Muscle layer of duodenum (tissue), 2 donors: Measurements from ENCODE around the gene NKG7.

Source experiments
- H3K27ac ChIP-seq: one replicate; pipeline ENCODE4 v1.7.0; 2013; ENCODE audit warnings: mild to moderate bottlenecking, low read length
- H3K27me3 ChIP-seq: one replicate; pipeline ENCODE4 v1.7.0; 2013; ENCODE audit warnings: low read depth, mild to moderate bottlenecking, control low read depth, low read length
- H3K36me3 ChIP-seq, 2 donors: one replicate each; pipeline ENCODE4 v1.7.0; 2013; ENCODE audit warnings: low read length in 2 of 2, control low read depth in 1 of 2, mild to moderate bottlenecking in 1 of 2; ENCODE audit not compliant: insufficient read depth in 2 of 2, control insufficient read depth in 1 of 2
- H3K4me1 ChIP-seq, 2 donors: one replicate each; pipeline ENCODE4 v1.7.0; 2013; ENCODE audit warnings: low read length in 2 of 2, mild to moderate bottlenecking in 2 of 2, control low read depth in 1 of 2, moderate library complexity in 1 of 2; ENCODE audit not compliant: insufficient read depth in 2 of 2, control insufficient read depth in 1 of 2
- H3K4me3 ChIP-seq, 2 donors: one replicate each; pipeline ENCODE4 v1.7.0; 2013; ENCODE audit warnings: low read length in 2 of 2, low read depth in 1 of 2, mild to moderate bottlenecking in 1 of 2
- H3K9me3 ChIP-seq, 2 donors: one replicate each; pipeline ENCODE4 v1.7.0; 2013; ENCODE audit warnings: low read length in 2 of 2, control low read depth in 1 of 2, mild to moderate bottlenecking in 1 of 2; ENCODE audit not compliant: control insufficient read depth in 1 of 2
- donor health status: healthy.

NKG7 gene

DNA sequence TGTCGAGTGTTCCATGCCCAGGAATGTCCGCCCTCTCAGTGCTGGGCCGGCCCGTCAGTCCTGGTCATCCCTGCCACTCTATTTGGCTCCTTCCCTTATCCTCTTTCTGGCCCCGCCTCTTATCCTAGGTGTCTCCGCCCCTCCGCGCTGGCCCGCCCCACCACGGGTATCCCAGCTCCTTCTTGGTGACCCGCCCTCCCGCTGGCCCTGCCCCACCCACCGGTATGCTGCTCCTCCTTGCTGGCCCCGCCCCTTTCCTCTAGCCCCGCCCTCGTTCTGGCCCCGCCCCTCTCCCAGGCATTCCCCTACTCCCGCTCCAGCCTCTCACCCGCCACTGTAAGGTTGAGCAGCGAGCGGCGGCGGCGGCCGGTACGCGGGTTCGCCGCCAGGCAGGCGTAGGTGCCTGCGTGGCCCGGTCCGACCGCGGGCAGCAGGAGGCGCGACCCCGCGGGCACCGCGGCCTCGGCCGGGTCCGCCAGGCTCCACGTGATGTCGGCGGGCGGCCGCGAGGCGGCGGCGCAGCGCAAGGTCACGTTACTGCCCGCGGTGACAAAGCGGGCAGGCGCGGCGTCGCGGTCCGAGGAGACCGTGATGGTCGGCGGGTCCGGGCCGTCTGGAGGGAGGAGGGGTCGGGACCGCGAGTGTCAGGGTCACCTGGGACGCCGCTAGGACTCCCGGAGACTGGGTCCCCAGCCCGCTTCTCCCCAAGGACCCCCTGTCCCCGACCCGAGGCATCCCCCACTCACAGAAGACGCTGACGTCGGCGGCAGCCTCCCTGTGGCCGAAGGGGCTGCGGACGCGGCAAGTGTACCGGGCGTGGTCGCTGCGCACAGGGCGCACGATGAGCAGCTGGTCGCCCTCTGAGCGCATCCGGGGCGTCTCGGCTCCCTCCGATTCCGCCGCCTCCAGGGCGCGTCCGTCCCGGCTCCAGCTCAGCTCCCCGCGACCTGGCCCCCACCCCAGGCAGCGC is 32.5 kb downstream of the NKG7 start:
- Histone ChIP-seq H3K4me1 (peaks cover 3 to 21% of the 10 kb centered on the region in 2 donors), H3K27me3 (no peaks in the 10 kb centered on the region), H3K27ac (no peak overlapping the region), H3K4me3 (peak overlapping the region; percentile 70 to 71), H3K9me3 (no peaks in the 10 kb centered on the region), H3K36me3 (peaks cover 0 to 4% of the 10 kb centered on the region in 2 donors)

GRCh38 chr19:51339313-51339686 is 33.2 kb downstream of the NKG7 start:
- Histone ChIP-seq H3K9me3 (no peaks in the 10 kb centered on the region), H3K36me3 (no peaks in the 10 kb centered on the region), H3K4me1 (peaks cover 3 to 21% of the 10 kb centered on the region in 2 donors), H3K4me3 (peak overlapping the region; percentile 70 to 71), H3K27me3 (no peaks in the 10 kb centered on the region), H3K27ac (no peak overlapping the region)

- H3K27me3 ChIP-seq: no peaks in the 10 kb centered on the region
- peaks cover 3 to 21% of the 10 kb centered on the region in 2 donors for H3K4me1 ChIP-seq
- H3K4me3 ChIP-seq: peak overlapping the region; percentile 70 to 71
- no peaks in the 10 kb centered on the region for H3K36me3 ChIP-seq
- H3K27ac ChIP-seq: no peak overlapping the region
- no peaks in the 10 kb centered on the region for H3K9me3 ChIP-seq
These were observed 33.7 kb downstream of the NKG7 start for GRCh38 chr19:51338563-51339312.

DNA sequence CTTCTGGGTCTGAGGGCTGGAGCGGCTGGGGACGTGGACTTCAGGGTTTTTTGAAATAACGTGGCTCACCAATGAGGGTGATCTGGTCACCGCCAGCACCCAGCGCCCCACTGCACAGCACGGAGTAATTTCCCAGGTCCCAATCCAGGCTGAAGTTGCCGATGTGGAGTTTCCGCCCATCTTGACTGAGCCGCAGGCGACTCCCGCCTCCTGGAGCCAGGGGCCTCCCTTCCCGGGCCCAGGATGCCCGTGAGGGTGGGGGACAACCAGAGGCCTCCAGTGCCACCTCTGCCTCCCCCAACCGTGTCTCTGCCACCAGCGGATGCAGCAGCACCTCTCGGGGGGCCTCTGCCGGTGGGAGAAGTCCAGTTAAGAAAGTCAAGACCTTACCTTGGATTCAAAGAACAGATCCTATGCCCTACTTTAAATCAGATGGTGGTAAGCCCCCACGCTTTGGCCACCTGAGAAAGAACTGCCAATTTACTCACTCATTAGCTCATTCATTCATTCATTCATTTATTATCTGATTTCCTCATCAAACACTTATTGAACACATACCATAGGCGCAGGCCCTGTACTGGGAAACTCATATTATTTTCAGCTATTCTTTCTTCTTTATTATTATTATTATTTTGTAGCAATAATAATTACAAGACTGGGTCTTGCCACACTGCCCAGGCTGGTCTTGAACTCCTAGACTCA is 34.4 kb downstream of the NKG7 start:
- no peak overlapping the region for H3K4me3 ChIP-seq
- no peaks in the 10 kb centered on the region for H3K36me3 ChIP-seq
- H3K9me3 ChIP-seq: no peaks in the 10 kb centered on the region
- peaks cover 3 to 21% of the 10 kb centered on the region in 2 donors for H3K4me1 ChIP-seq
- H3K27me3 ChIP-seq: no peaks in the 10 kb centered on the region
- no peak overlapping the region for H3K27ac ChIP-seq

GRCh38 chr19:51337141-51337860 is 35.2 kb downstream of the NKG7 start:
- no peaks in the 10 kb centered on the region for H3K9me3 ChIP-seq
- H3K4me1 ChIP-seq: peaks cover 3 to 21% of the 10 kb centered on the region in 2 donors

DNA sequence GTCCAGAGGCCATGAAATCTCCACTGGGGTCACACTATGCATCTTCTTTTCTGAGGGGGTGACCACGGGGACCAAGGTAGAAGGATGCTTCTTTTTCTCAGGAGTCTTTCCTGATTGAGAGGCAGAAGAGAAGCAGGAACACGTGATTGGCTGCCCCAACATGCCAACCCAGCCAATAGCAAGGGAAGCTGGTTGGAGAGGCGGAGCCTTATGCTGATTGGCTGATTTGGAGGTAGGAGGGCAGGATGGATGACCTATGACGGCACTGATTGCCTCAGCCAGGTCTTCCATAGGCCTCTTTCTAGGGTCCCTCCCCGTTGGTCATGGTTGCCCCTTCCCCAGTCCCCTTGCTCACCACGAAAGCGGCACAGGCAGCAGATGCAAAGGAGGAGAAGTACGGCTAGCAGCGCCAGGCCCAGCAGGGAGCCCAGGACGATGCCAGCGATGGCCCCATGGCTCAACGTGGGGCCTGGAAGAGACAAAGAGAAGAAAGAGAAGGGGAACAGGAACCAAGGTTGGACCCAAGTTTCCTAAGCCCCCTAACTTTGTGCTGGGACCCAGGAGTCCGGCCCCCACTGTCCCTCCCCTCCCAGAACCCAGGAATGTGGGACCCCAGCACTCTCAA is 38.5 kb downstream of the NKG7 start:
- Histone ChIP-seq H3K4me1 (peaks cover 0 to 7% of the 10 kb centered on the region in 2 donors), H3K27me3 (no peaks in the 10 kb centered on the region), H3K9me3 (no peaks in the 10 kb centered on the region), H3K36me3 (peaks cover 0 to 17% of the 10 kb centered on the region in 2 donors), H3K27ac (no peak overlapping the region), H3K4me3 (no peak overlapping the region)

More at GRCh38 chr19:51337141-51337860, 35.2 kb downstream of the NKG7 start:
- Histone ChIP-seq H3K36me3 (peaks cover 0 to 3% of the 10 kb centered on the region in 2 donors), H3K27me3 (no peaks in the 10 kb centered on the region), H3K4me3 (no peak overlapping the region), H3K27ac (no peak overlapping the region)

- peaks cover 0 to 17% of the 10 kb centered on the region in 2 donors for H3K36me3 ChIP-seq
- H3K9me3 ChIP-seq: no peaks in the 10 kb centered on the region
- H3K27me3 ChIP-seq: no peaks in the 10 kb centered on the region
- no peak overlapping the region for H3K27ac ChIP-seq
- peaks cover 0 to 6% of the 10 kb centered on the region in 2 donors for H3K4me1 ChIP-seq
- no peak overlapping the region for H3K4me3 ChIP-seq
These were observed 40.7 kb downstream of the NKG7 start for GRCh38 chr19:51331716-51332115.

GRCh38 chr19:51331193-51331592 is 41.3 kb downstream of the NKG7 start:
- Histone ChIP-seq H3K4me1 (peaks cover 0 to 6% of the 10 kb centered on the region in 2 donors), H3K9me3 (no peaks in the 10 kb centered on the region), H3K27me3 (peaks cover 1% of the 10 kb centered on the region), H3K4me3 (no peak overlapping the region), H3K27ac (no peak overlapping the region), H3K36me3 (peaks cover 0 to 17% of the 10 kb centered on the region in 2 donors)

GRCh38 chr19:51330366-51330765 is 42.1 kb downstream of the NKG7 start:
- Histone ChIP-seq H3K4me1 (peaks cover 0 to 6% of the 10 kb centered on the region in 2 donors), H3K36me3 (peaks cover 0 to 17% of the 10 kb centered on the region in 2 donors), H3K9me3 (no peaks in the 10 kb centered on the region), H3K27ac (no peak overlapping the region), H3K27me3 (peaks cover 7% of the 10 kb centered on the region), H3K4me3 (no peak overlapping the region)

- Histone ChIP-seq H3K4me1 (peaks cover 0 to 6% of the 10 kb centered on the region in 2 donors), H3K9me3 (no peaks in the 10 kb centered on the region), H3K36me3 (peaks cover 0 to 17% of the 10 kb centered on the region in 2 donors), H3K27ac (no peak overlapping the region), H3K27me3 (peaks cover 7% of the 10 kb centered on the region), H3K4me3 (no peak overlapping the region)
These were observed 43.0 kb downstream of the NKG7 start for GRCh38 chr19:51329411-51329810.
